HepG2 (cell line): ENCODE measurements around the gene KIRREL3.
"Not testable (repeated sequence)": the region's sequence is repeated elsewhere in the genome, so short reads cannot be mapped to it uniquely, and the experiment has no call there.

ENCODE experiments used
- ATF1 ChIP-seq: IDR thresholded peaks from 2 replicates; pipeline ENCODE4 v1.6.1; 2016; ENCODE audit warnings: mild to moderate bottlenecking, control low read depth
- CHD4 ChIP-seq: fragments of 200-600 bp; sonication (generic); IDR thresholded peaks from 2 replicates; pipeline ENCODE4 v1.7.0; 2017; ENCODE audit warnings: mild to moderate bottlenecking, low read length, borderline replicate concordance
- EP300 ChIP-seq, 3 experiments: sonication (generic) in 1 of 3; formaldehyde crosslinking in 1 of 3; IDR thresholded peaks; 2 replicates each; pipeline versions ENCODE4 v1.5.1 to v1.6.1; 2011 to 2020; ENCODE audit warnings: low read depth in 2 of 3, low read length in 2 of 3, borderline replicate concordance in 1 of 3, improper control_type of control experiment in 1 of 3, mild to moderate bottlenecking in 1 of 3, missing genetic modification reagents in 1 of 3, moderate library complexity in 1 of 3
- ZNF776 ChIP-seq: sonication (generic); formaldehyde crosslinking; IDR thresholded peaks from 2 replicates; pipeline ENCODE4 v1.4.0; 2020; ENCODE audit warnings: mild to moderate bottlenecking, missing genetic modification reagents
- TF ChIP-seq, protein P1 (sequence below): sonication (generic); formaldehyde crosslinking; IDR thresholded peaks from 2 replicates; pipeline ENCODE4 v1.5.0; 2020; ENCODE audit warnings: missing genetic modification reagents
- TF ChIP-seq, protein P2 (sequence below): sonication (generic); formaldehyde crosslinking; IDR thresholded peaks from 2 replicates; pipeline ENCODE4 v1.5.0; 2020; ENCODE audit warnings: mild to moderate bottlenecking, missing genetic modification reagents, moderate library complexity

DNA sequence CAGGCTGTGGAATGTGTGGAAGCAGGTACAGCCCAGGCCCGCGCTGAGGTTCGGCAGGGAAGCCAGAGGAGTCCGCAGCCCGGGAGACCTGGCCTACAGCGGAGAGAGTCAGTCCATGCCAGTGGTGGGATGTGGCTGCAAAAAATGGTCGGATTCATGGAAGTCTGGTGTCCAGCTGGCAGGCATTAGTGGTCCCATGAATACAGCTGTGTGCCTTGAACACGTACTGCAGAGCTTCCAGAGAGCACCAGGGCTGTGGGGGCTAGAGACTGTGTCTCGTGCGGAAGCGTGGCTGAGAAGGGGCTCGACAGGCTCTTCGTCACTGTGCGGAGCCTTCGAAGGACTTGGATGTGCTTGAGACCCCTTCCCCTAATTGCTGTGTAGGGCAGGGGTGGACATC lies 604.3 kb downstream of the KIRREL3 start:
- not testable (repeated sequence) for TF ChIP-seq ZNF776 (CRISPR knock-in tag); ATF1 (CRISPR knock-in tag); EP300 (IDR thresholded peaks at IDR 0.05; ENCODE audit: low read depth in 2 of 2, low read length in 2 of 2); EP300 (CRISPR knock-in tag; IDR thresholded peaks at IDR 0.05; ENCODE audit: borderline replicate concordance); CHD4
- TF ChIP-seq, protein P1, sequence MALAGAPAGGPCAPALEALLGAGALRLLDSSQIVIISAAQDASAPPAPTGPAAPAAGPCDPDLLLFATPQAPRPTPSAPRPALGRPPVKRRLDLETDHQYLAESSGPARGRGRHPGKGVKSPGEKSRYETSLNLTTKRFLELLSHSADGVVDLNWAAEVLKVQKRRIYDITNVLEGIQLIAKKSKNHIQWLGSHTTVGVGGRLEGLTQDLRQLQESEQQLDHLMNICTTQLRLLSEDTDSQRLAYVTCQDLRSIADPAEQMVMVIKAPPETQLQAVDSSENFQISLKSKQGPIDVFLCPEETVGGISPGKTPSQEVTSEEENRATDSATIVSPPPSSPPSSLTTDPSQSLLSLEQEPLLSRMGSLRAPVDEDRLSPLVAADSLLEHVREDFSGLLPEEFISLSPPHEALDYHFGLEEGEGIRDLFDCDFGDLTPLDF (CRISPR knock-in tag), result not testable (repeated sequence)
- TF ChIP-seq, protein P2, sequence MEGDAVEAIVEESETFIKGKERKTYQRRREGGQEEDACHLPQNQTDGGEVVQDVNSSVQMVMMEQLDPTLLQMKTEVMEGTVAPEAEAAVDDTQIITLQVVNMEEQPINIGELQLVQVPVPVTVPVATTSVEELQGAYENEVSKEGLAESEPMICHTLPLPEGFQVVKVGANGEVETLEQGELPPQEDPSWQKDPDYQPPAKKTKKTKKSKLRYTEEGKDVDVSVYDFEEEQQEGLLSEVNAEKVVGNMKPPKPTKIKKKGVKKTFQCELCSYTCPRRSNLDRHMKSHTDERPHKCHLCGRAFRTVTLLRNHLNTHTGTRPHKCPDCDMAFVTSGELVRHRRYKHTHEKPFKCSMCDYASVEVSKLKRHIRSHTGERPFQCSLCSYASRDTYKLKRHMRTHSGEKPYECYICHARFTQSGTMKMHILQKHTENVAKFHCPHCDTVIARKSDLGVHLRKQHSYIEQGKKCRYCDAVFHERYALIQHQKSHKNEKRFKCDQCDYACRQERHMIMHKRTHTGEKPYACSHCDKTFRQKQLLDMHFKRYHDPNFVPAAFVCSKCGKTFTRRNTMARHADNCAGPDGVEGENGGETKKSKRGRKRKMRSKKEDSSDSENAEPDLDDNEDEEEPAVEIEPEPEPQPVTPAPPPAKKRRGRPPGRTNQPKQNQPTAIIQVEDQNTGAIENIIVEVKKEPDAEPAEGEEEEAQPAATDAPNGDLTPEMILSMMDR (CRISPR knock-in tag), result not testable (repeated sequence)
